GM19043 (cell line): ENCODE results near the gene GRK5.

Experiments
- ATAC-seq: cut with Tn5 transposase; IDR thresholded peaks from one replicate; pipeline ENCODE4 v1.9.1; 2021; ENCODE audit warnings: low read depth; ENCODE audit not compliant: unreplicated experiment

Gene GRK5

DNA sequence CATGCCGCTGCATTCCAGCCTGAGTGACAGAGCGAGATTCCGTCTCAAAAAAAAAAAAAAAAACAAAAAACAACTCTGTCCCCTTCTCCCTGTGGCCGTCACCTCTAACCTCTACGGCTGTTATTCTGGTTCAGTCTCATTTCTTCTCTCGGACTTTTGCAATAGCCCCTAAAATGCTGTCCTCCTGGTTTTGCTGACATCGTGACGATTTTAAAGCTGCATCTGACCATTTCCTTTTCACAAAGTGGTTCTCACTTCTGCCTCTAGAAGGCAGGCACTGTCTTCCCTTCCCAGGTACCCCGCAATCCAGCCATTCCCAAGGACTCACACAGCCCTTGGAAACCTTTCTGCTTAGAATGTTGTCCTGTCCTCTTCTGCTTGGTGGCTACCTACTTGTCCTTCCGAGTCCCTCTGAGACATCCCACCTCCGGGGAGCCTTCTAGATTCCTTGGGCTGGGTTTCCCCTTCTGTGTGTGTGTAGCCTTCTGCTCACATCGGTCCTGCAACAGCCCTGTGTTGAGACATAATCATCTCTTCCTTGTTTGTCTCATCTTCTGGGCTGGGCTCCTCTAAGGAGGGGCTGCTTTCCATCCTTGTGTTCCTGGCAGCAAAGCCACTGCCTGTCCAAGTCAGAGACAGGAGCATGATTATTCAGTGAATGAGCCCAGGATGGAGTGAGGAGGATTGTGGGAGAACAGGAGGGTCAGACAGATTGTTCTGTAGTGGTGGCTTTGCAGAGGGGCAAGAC, 83.1 kb downstream of the GRK5 start:
- ATAC-seq: no peak

DNA sequence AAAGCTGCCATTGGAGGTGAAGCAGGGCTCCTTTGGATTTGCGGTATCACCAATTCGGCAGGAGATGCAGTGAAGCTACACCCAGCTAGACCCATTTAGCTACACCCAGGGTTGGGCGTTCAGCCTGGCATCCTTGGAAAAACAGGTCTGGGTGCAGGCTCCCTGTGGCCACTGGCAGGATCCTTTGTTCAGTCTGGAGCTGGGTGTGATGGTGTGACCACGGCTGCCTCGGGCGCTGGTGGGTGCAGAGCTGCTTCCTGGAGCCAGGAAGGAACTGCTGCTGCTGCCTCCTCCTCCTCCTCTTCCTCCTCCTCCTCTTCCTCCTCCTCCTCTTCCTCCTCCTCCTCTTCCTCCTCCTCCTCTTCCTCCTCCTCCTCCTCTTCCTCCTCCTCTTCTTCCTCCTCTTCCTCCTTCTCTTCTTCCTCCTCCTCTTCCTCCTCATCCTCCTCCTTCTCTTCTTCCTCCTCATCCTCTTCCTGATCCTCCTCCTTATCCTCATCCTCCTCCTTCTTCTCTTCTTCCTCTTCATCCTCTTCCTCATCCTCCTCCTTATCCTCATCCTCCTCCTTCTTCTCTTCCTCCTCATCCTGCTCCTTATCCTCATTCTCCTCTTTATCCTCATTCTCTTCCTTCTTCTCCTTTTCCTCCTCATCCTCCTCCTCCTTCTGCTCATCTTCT, 84.0 kb downstream of the GRK5 start:
- ATAC-seq: no peak

DNA sequence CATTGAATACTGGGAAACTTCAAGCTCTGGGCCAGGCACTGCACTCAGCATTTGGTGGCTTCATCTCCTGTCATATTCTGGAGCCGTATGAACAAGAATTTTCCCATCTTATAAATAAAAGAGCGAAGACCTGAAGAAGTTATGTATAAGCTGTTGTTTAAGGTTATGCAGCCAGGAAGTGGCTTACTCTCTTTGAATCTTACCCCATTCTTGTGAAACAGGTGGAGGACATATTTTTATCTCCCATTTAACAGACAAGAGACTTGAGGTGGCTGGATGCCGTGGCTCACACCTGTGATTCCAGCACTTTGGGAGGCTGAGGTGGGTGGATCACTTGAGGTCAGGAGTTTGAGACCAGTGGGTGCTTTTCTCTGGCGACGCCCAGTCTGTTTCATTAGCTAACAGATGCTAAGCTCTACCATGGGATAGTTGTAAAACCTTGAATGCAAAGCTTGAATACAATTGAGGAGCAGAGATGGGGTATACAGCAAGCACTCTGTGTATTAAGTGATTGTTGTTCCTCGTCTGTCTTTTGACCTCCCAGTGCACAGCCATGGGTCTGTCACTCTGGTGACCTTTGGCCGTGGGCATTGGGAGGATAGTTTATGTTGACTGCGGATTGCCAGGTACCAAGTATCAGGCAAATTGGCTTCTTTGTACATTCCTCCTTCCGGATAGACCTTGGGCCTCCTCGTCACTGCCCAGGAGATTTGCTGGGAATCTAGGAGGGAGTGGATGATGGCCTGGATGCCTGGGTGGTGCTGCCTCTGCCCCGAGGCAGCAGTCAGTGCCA, 85.8 kb downstream of the GRK5 start:
- ATAC-seq: no peak

DNA sequence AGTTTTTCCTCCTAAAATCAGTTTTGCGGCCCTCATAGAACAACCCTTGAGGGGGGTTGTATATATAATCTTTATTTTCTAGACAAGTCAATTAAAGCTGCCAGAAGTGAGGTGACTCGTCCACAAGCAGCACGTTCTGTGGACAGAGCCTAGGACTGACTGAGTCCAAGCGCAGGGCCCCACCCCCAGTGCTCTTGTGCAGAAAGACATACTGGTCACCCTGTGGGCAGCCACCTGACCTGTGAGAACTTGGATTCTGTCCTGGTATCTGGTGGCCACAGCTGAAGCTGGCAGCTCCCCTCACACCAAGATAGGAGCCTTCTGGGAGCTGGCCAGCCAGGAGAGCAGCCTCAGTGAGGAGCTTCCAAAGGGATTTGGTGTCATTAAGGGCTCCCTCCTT, 89.3 kb downstream of the GRK5 start:
- no peak for ATAC-seq

DNA sequence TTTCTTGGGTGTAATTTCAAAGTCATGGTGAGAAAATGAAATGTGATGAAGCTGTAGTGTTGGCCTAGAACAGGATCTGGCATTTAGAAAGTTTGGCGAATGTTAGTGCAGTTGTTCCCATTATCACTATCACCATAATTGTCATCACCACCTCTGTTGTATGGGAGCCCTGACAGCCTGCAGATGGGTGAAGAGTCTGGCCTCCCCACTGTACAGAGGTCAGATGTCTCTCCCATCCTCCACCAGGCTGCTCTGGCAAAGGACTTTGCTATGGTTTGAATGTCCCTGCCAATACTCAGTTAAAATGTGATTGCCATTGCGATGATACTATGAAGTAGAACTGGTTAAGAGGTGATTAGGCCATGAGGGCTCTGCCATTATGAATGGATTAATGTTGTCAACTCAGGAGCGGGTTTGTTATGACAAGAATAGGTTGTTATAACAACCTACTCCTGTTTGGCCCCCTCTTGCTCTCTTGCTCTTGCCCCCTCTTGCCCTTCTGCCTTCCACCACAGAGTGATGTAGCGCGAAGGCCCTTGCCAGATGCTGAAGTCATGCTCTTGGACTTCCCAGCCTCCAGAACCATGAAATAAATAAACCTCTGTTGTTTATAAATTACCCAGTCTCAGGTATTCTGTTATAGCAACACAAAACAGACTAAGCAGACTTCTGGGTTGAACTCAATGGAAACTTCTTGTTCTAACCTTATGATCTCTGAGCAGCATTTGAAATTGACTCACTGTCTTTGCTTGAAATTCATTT, 90.0 kb downstream of the GRK5 start:
- ATAC-seq: no peak

DNA sequence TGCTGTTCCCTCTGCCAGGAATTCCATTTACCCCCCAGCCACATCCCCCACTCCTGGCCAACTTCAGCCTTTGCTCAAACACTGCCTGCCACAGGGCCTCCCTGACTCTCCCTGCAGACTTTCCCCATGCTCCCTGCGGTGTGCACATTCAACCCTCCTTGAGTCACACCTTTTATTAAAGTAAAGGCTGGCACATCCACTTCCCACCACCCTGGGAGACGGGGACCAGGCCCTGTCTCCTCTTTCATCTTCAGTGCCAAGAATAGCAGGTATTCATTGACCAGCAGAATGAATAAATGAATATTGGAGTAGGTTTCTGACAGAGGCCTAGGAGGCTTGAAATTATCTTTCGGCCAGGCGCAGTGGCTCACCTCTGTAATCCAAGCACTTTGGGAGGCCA, 91.4 kb downstream of the GRK5 start:
- ATAC-seq: no peak

DNA sequence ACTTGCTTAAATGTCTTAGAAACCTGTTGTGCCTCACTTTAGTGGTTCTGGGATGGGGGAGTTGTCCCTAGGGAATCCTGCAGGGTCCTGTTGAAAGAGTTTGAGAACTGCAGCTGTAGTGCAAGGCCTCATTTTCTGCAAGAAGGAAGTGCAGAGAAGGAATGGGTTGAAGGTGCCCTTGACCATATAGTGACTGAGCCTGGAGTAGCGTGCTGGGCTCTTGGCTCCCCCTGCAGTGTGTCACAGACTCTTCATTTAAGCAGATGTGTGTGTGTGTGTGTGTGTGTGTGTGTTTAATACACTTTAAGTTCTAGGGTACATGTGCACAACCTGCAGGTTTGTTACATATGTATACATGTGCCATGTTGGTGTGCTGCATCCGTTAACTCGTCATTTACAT, 92.2 kb downstream of the GRK5 start:
- ATAC-seq: no peak

DNA sequence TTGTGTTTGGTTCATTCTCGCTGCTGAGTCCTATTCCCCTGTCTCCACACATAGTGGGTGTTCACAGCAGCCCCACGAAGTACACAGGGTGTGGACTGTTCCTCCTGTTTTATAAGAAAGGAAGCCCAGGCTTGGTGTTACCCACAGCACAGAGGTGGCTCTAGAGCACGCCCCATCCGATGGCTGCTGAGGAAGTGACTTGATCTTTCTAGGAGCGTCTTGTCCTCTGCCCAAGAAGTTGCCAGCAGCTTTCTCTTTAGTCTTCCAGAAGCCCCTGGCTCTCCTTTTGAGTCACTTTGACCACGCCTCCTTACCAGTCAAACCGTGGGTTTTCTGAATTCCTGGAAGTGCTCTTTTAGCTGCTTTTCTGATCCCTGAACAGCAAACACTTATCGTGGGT, 94.0 kb downstream of the GRK5 start:
- no peak for ATAC-seq

DNA sequence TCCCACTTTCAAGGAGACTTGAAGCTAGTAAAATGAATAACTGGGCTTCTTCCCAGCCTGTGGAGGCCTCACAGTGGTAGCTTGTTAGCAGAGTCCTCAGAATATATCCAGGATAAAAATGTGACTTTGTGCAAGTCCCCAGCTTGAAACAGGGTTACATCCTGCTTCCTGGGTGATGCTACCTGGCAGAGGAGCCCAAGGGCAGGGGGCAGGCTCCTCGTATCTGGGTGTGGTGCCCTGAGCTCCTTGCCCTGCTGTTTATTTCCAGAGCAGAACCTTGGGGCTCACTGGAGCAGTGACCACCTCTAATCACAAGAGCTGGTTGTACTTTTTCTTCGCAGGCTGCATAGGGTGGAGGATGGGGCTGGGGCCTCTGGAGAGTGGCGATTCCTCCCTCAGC, 94.8 kb downstream of the GRK5 start:
- ATAC-seq: no peak

DNA sequence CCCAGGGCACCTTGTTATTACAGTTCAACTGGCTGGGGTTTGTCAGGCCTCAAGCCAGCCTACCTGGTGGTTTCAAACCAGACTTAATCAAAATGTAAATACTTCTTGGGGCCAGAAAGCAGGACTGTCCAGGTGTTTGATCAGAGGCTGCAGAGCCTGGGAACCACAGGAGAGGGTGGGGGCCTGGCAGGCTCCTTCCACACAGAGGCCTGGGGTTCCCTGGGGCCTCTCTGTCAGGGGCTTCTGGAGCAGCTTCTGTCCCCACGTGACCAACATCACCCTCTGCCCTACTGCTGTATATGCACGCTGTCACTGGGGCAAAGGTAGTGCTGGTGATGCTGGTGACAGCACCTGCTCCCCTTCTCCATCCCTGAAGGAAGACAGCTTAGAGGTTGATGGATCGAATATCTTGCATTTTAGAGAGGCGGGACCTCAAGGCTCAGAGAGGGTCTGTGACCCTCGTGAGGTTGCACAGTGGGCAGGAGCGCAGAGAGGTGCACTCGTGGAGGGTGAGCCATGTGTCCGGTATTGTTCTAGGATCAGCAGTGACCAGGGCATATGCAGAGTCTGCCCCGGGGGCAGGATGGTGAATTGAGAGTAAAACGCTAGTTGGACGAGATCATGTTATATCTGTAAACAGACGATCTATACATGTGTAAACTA, 95.4 kb downstream of the GRK5 start:
- ATAC-seq: no peak

DNA sequence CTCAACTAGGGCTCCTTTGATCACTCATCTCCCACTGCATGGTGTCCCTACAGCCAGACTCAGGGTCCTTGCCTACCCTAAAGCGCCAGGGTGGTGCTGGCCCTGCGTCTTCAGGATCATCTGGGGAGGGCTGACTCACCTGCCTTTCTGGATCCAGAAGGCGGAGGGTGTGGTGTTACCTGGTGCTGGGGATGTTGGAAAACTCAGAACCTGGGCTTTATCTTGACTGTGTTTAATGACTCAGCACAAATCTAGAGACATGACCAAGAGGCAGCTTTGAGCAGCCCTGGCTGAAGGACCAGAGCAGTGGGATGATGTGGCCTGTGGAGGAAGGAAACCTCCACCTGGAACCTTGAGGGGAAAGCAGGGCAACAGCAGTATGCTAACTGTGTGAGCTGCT, 96.5 kb downstream of the GRK5 start:
- ATAC-seq: no peak

DNA sequence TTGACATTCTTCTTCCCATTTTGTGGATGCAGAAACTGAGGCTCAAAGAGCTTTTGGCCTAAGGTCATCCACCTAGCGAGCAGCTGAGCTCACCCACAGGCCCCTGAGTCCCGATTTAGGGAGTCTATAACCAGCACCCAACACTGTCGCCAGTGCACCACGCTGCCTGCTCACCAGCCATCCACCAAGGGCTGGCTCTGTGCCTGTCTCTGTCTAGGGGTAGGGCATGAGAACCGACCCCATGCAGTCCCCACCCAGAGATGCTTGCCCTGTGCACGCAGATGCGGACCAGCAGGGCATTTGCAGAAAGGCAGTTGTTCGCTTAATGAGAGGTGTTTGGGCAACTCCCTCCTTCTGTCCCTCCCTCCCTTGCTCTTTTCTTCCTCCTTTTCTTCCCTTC, 97.2 kb downstream of the GRK5 start:
- ATAC-seq: no peak

DNA sequence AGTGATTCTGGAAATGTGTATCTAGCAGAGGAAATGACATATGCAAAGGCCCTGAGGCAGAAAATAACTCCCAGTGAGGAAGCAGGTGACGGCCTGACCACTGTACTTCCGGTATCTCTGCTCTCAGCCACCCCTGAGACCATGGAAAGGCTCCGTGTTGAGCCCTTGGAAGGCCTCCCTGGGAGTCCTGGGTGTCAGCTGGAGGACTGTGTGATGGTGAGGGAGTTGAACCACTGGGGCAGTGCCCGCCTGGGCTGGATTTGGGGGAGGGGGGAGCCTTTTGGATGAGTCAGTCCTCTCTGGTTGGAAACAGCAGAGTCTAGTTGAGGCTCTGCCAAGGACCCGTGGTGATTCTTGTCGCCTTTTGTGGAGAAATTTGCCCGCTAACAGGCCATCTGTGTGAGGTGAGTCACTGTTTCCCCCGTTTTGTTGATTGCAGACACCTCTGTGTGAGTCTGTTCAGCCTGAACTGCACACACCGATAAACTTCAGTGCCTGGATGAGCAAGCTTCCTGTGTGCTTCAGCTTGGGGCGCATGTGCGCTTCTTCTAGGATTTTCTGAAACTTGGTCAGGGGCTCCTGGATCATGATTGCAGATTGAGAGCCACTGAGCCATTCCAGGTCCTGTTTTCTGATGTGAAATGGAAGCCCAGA, 98.6 kb downstream of the GRK5 start:
- ATAC-seq: peak; percentile 49

DNA sequence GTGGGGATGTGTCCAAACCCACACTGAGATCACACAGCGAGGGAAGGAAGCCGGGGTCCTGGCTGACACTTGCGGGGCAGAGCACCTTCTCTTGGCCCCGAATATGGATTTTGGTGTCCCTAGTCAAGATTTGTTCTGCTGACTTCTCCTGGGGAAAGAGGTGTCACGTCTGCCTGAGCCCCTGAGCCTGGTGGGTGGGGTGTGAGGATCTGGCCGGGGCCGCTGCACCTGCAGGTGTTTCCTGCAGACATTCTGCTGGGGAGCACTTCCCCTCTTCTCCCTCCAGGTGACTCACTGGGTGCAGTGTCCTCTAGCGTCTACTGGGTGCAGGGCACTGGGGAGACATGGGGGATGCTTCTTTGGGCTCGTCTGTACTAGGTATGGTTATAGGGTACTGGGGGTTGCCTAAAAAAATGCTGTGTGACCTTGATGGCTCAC, 99.2 kb downstream of the GRK5 start:
- peak; percentile 70 for ATAC-seq

DNA sequence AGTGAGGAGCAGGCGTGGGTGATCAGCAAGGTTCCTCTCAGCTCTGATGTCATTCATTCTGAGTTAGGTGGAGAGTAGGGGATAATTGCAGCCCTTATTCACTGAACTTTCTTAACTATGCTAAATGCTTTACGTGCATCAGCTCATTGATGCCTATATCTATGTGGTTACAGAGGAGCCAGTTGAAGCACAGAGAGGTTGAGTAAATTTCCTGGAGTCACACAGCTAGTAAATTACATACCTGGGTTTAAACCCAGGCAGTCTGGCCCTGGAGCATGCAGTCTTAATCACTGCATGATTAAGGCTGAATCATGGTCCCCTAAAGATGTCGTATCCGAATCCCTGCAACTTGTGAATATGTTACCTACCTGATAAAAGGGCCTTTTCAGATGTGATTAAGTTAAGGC, 99.6 kb downstream of the GRK5 start:
- ATAC-seq: no peak

DNA sequence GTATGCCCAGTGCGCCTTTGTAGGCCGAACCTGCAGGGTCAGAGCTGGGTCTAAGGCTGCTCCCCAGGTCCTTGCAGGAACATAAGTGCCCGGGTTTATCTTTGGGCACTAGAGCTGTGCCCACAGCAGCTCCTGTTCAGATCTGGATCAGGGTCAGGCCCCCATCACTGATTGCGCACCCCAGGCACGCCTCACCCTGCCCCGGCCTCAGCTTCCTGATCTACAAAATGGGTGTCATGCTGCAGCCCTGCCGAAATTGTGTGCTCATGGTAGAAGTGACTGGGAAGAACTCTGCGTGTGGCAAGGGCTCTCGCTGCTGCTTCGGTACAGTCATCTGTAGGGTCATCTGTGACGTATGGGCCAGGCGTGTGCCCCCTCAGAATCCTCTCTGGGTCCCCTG, 100.7 kb downstream of the GRK5 start:
- no peak for ATAC-seq

DNA sequence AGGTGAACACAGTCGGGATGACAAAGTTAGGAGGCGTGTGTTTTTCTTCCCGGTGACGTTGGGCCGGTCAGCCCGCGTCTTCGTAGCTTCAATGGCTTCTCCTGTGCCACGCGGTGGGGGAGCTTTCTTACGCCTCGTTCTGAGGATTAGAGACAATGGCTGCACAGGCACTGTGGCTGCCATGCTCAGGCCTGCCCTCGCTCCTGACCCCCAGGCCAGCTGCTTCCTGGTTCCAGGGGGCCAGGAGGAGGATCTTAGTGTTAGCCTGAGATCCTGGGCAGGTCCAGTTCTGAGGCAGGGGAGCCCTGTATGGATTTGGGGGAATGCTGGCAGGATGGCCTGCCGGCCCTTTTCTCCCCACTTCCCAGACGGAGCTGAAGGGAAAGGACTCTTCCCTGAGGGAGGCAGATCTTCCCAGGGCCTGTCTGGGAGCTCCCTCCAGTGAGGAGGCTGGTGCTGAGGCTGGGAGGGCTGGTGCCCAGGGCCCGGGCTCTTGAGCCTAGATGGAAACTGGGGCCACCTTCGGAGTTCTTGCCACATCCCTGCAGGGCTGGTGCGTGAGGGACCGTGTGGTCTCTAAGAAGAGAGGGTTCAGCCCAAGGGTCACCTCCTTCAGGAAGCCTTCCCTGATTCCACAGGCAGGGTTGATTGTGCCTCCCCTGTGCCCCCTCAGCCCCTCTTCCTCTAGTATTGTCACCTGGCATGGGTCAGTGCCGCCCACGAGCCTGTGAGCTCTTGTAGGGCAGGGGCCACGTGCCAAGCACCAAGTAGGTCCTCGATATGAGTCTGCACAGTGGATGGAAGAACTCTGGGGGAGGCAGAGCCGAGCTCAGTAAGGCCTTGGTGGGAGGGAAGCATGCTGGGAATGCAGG, 101.4 kb downstream of the GRK5 start:
- ATAC-seq: no peak

DNA sequence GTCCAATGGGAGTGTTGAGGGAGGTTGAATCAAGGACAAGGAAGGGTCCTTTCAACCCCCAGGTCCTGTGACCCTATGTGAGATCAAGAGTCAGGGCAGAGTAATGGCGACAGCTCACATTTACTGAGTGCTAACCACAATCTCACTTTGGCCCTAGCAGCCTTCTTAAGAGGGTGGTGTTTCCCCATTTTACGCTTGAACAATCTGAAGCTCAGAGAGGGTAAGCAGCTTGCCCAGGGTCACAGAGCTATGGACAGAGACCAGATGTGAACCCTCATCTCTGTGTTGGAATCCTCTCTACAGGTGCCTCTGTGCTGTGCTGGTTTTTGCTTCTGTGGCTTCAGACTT, 102.0 kb downstream of the GRK5 start:
- peak; percentile 19 for ATAC-seq

DNA sequence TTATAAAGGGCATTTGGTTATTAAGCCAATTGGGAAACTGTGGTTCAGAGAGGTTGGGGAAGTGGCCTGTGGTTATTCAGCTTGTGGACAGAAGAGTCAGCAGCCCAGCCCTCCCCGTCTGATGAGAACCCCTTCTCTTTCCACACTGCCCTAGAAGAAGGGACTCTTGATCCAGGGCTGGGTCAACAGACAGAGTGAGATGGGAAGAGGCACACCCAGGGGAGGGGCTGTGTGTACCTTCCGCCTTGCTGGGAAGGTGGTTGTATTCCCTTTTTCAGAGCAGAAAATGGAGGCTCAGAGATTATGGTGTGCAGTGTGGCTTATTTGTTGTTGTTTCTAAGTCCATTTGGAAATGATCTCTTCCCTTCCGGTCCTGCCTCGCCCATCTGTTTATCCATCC, 103.4 kb downstream of the GRK5 start:
- no peak for ATAC-seq
